OCI-LY3 (cell line): ENCODE data around the gene CLEC18C.
"Not testable (repeated sequence)": the region's sequence is repeated elsewhere in the genome, so short reads cannot be mapped to it uniquely, and the experiment has no call there.

Experiments
- EZH2phosphoT487 ChIP-seq: fragments of 200-600 bp; shearing (Covaris generic); IDR thresholded peaks from 2 replicates; pipeline ENCODE4 v1.6.1; 2018; ENCODE audit warnings: antibody characterized with exemption, mixed run types, low read depth
- TF ChIP-seq, protein P1 (sequence below): fragments of 200-600, 300-600 bp; sonication (generic); IDR thresholded peaks from 2 replicates; pipeline ENCODE4 v1.5.1; 2014; ENCODE audit warnings: antibody characterized with exemption, low read length, low read depth

DNA sequence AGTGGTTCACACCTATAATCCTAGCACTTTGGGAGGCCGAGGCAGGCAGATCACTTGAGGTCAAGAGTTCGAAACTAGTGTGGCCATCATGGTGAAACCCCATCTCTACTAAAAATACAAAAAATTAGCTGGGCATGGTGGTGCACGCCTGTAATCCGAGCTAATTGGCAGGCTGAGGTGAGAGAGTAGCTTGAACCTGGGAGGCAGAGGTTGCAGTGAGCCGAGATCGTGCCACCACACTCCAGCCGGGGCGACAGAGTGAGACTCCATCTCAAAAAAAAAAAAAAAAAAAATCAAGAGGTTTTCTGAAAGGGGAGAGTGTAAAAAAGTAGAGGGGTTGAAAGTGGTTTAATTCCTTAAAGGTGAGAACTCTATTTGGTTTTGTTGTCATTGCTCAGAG lies 37.8 kb upstream of the CLEC18C start:
- TF ChIP-seq, protein P1, sequence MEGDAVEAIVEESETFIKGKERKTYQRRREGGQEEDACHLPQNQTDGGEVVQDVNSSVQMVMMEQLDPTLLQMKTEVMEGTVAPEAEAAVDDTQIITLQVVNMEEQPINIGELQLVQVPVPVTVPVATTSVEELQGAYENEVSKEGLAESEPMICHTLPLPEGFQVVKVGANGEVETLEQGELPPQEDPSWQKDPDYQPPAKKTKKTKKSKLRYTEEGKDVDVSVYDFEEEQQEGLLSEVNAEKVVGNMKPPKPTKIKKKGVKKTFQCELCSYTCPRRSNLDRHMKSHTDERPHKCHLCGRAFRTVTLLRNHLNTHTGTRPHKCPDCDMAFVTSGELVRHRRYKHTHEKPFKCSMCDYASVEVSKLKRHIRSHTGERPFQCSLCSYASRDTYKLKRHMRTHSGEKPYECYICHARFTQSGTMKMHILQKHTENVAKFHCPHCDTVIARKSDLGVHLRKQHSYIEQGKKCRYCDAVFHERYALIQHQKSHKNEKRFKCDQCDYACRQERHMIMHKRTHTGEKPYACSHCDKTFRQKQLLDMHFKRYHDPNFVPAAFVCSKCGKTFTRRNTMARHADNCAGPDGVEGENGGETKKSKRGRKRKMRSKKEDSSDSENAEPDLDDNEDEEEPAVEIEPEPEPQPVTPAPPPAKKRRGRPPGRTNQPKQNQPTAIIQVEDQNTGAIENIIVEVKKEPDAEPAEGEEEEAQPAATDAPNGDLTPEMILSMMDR, result not testable (repeated sequence)
- not testable (repeated sequence) for TF ChIP-seq EZH2phosphoT487
